Suprapubic skin (tissue), 4 donors: ENCODE results near the gene ITGA6. TPM values are rescaled to one million over a fixed set of nuclear protein-coding genes. Genes with fewer than 3 reads are reported as not detected.

Source experiments
- DNase-seq, 2 donors: peaks; one replicate each; pipeline ENCODE4 v3.0.0-alpha.2; 2019; ENCODE audit warnings: low spot score in 2 of 2
- H3K27ac ChIP-seq: fragments of 200-600 bp; sonication (generic); one replicate; pipeline ENCODE4 v1.5.1; 2019
- H3K27me3 ChIP-seq: fragments of 200-600 bp; sonication (generic); one replicate; pipeline ENCODE4 v1.5.1; 2019
- H3K36me3 ChIP-seq: fragments of 200-600 bp; sonication (generic); one replicate; pipeline ENCODE4 v1.5.1; 2019
- H3K4me1 ChIP-seq: fragments of 200-600 bp; sonication (generic); one replicate; pipeline ENCODE4 v1.5.1; 2019
- H3K4me3 ChIP-seq: fragments of 200-600 bp; sonication (generic); one replicate; pipeline ENCODE4 v1.5.1; 2019; ENCODE audit warnings: mild to moderate bottlenecking
- H3K9me3 ChIP-seq: fragments of 200-600 bp; sonication (generic); one replicate; pipeline ENCODE4 v1.5.1; 2019
- EP300 ChIP-seq: sonication (generic); formaldehyde crosslinking; IDR thresholded peaks from one replicate; pipeline ENCODE4 v1.6.1; 2017; ENCODE audit warnings: antibody characterized with exemption
- POLR2A ChIP-seq, 2 donors: fragments of 450-650 bp; IDR thresholded peaks; one replicate each; pipeline ENCODE4 v1.6.1; 2017; ENCODE audit warnings: antibody characterized with exemption in 2 of 2, mild to moderate bottlenecking in 2 of 2, moderate library complexity in 2 of 2
- POLR2AphosphoS5 ChIP-seq, 3 donors: sonication (generic); formaldehyde crosslinking; IDR thresholded peaks; one replicate each; pipeline ENCODE4 v1.6.1; 2017; ENCODE audit warnings: antibody characterized with exemption in 3 of 3
- WGBS: methylation state at CpG from one replicate; pipeline ENCODE4 v1.1.5; 2018; 5-methylcytosine and 5-hydroxymethylcytosine counted together
- total RNA-seq, 4 donors: library from RNA; depleted of rRNA; stranded (reverse); fragments of >200 nt; gene quantifications; one replicate each; pipeline ENCODE4 v1.1.0, GENCODE V29; 2016
- TF ChIP-seq, protein P1 (sequence below), 2 donors: fragments of 200-600 bp in 1 of 2; fragments of 450-650 bp in 1 of 2; sonication (generic) in 1 of 2; IDR thresholded peaks; one replicate each; pipeline ENCODE4 v1.5.1; 2016 to 2019; ENCODE audit warnings: antibody characterized with exemption in 2 of 2, mild to moderate bottlenecking in 1 of 2, moderate library complexity in 1 of 2

ITGA6 gene
- total RNA-seq, 4 donors from 2014 or later, result 89.6 to 204 (median 161) TPM

- WGBS, result 61% methylated on average over 1 of the region's 1 CpG
- Histone ChIP-seq H3K36me3 (no peaks in the 10 kb centered on the region), H3K27me3 (no peaks in the 10 kb centered on the region), H3K4me1 (peaks cover 73% of the 10 kb centered on the region), H3K4me3 (no peak overlapping the region), H3K27ac (peak overlapping the region; percentile 0), H3K9me3 (no peaks in the 10 kb centered on the region)
- TF ChIP-seq, protein P1, sequence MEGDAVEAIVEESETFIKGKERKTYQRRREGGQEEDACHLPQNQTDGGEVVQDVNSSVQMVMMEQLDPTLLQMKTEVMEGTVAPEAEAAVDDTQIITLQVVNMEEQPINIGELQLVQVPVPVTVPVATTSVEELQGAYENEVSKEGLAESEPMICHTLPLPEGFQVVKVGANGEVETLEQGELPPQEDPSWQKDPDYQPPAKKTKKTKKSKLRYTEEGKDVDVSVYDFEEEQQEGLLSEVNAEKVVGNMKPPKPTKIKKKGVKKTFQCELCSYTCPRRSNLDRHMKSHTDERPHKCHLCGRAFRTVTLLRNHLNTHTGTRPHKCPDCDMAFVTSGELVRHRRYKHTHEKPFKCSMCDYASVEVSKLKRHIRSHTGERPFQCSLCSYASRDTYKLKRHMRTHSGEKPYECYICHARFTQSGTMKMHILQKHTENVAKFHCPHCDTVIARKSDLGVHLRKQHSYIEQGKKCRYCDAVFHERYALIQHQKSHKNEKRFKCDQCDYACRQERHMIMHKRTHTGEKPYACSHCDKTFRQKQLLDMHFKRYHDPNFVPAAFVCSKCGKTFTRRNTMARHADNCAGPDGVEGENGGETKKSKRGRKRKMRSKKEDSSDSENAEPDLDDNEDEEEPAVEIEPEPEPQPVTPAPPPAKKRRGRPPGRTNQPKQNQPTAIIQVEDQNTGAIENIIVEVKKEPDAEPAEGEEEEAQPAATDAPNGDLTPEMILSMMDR (IDR thresholded peaks at IDR 0.05), result no peak
- TF ChIP-seq EP300 (no peak), POLR2AphosphoS5 (IDR thresholded peaks at IDR 0.05) (no peak), POLR2A (IDR thresholded peaks at IDR 0.05) (no peak)
- no peak for DNase-seq
Measured at GRCh38 chr2:172439911-172440310, 12.5 kb downstream of the ITGA6 start.

DNA sequence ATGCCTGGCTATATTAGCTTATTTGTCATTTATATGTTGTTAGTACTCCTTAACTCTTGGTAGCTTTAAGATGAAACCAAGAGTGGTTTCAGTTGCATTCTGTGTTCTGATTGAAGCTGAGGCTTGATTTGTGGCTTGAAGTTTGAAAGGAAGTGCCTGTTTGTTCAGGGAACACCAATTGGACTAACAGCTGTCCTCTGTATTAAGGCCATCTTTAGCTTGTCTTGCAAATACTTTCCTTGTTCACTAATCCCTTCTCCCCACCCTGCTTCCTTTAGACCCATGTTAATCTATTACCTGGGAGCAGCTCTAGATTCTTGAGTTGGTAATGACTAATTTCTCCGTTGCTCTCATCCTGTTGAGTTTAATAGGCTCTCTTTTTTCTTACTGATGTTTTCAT is 13.4 kb downstream of the ITGA6 start:
- 46% methylated on average over 1 of the region's 1 CpG for WGBS

DNA sequence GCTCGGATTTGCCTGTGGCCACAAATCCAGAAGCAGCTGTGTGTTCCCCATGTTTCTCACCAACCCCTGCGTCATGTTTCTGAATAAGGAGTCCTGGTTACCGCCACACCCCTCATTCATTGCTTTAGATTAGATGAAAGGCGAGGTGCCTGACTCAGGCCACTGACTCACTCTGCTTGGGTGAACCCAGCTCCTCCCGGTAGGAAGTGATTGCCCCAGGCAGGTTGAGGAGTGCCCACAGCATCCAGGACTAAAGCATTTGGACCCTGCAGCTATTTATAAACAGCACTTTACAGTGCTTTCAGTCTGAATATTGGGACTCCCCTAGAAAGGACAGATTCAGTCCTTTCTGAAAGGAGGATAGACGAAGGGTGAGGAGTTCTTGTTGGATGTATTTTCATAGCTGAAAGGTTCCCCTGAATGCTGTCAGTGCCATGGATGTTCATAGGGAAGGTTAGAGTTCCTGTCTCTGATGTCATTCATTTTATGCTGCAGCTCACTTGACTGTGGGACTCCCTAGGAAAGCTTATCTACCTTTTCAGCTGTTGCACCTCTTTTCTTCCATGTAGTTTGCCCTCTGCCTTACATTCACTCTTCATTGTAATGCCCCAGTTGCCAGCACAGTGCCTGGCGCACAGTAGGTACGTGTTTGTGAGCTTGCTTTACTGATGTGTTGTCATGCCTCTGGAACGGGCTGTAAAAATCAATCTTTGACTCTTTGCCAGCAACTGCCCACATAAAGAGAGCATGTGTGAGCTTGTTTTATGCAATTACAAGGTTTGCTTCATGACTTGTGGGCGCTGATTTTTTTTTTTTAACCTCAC is 14.9 kb downstream of the ITGA6 start:
- H3K4me3 ChIP-seq, result no peak overlapping the region
- no peaks in the 10 kb centered on the region for H3K36me3 ChIP-seq
- TF ChIP-seq, protein P1 (IDR thresholded peaks at IDR 0.05), result no peak
- TF ChIP-seq POLR2AphosphoS5 (IDR thresholded peaks at IDR 0.05) (peak in 1 of 3 donors; percentile 28), EP300 (no peak), POLR2A (IDR thresholded peaks at IDR 0.05) (no peak)
- H3K27me3 ChIP-seq, result no peaks in the 10 kb centered on the region
- 34% methylated on average over 10 of the region's 10 CpGs for WGBS
- H3K9me3 ChIP-seq, result no peaks in the 10 kb centered on the region
- DNase-seq, result no peak
- H3K4me1 ChIP-seq, result peaks cover 70% of the 10 kb centered on the region
- H3K27ac ChIP-seq, result peak overlapping the region; percentile 52

More for the DNA sequence above, 13.4 kb downstream of the ITGA6 start:
- H3K4me1 ChIP-seq, result peaks cover 72% of the 10 kb centered on the region
- H3K27ac ChIP-seq, result no peak overlapping the region
- H3K36me3 ChIP-seq, result no peaks in the 10 kb centered on the region
- no peak for TF ChIP-seq POLR2A (IDR thresholded peaks at IDR 0.05)
- TF ChIP-seq POLR2AphosphoS5 (IDR thresholded peaks at IDR 0.05), result no peak
- TF ChIP-seq, protein P1 (IDR thresholded peaks at IDR 0.05), result no peak
- TF ChIP-seq EP300, result no peak
- no peak overlapping the region for H3K4me3 ChIP-seq
- no peak for DNase-seq
- H3K27me3 ChIP-seq, result no peaks in the 10 kb centered on the region
- H3K9me3 ChIP-seq, result no peaks in the 10 kb centered on the region

DNA sequence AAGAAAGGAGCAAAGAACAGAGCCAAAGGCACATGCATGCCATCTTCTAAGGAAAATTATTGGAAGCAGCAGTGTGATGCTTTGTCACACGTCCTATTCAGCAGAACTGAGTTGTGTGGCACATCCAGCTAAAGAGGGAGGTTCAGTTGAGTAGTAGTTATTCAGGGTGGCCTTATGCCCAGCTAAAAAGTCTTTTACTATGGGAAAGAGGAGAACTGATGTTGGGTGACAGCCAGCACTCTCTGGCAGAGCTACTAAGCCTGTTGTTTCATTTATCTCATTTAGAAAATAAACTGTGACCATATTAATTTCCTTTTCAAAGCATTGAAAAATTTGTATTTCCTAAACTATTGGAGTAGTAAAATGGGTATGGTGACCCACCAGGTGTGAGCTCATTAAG is 18.5 kb downstream of the ITGA6 start:
- no peak overlapping the region for H3K4me3 ChIP-seq
- TF ChIP-seq, protein P1 (IDR thresholded peaks at IDR 0.05), result no peak
- TF ChIP-seq POLR2A (IDR thresholded peaks at IDR 0.05) (no peak), EP300 (no peak), POLR2AphosphoS5 (IDR thresholded peaks at IDR 0.05) (no peak)
- 29% methylated on average over 1 of the region's 1 CpG for WGBS
- H3K27me3 ChIP-seq, result no peaks in the 10 kb centered on the region
- no peaks in the 10 kb centered on the region for H3K36me3 ChIP-seq
- DNase-seq, result peak in 1 of 2 donors; percentile 15
- peaks cover 54% of the 10 kb centered on the region for H3K4me1 ChIP-seq
- no peaks in the 10 kb centered on the region for H3K9me3 ChIP-seq
- no peak overlapping the region for H3K27ac ChIP-seq

GRCh38 chr2:172446474-172447063 is 19.2 kb downstream of the ITGA6 start:
- H3K36me3 ChIP-seq, result no peaks in the 10 kb centered on the region
- H3K4me1 ChIP-seq, result peaks cover 50% of the 10 kb centered on the region
- WGBS, result 50% methylated on average over 6 of the region's 6 CpGs
- no peaks in the 10 kb centered on the region for H3K9me3 ChIP-seq
- H3K4me3 ChIP-seq, result no peak overlapping the region
- no peak for TF ChIP-seq POLR2A (IDR thresholded peaks at IDR 0.05)
- TF ChIP-seq, protein P1 (IDR thresholded peaks at IDR 0.05), result no peak
- TF ChIP-seq EP300, result no peak
- no peak for TF ChIP-seq POLR2AphosphoS5 (IDR thresholded peaks at IDR 0.05)
- DNase-seq, result no peak
- no peaks in the 10 kb centered on the region for H3K27me3 ChIP-seq
- H3K27ac ChIP-seq, result no peak overlapping the region
